Neural cell (in vitro differentiated cells): ENCODE data around the gene DGKB.

Source experiments
- EP300 ChIP-seq: fragments of 450-650 bp; conservative IDR thresholded peaks from 2 replicates; pipeline ENCODE4 v1.6.1; 2014; ENCODE audit warnings: antibody characterized with exemption, mild to moderate bottlenecking, moderate library complexity; ENCODE audit not compliant: poor library complexity, severe bottlenecking
- TF ChIP-seq, protein P1 (sequence below): IDR thresholded peaks from 2 replicates; pipeline ENCODE4 v1.6.1; 2012; ENCODE audit warnings: borderline replicate concordance

GRCh38 chr7:14191686-14192098, 710.9 kb downstream of the DGKB start:
- TF ChIP-seq, protein P1, sequence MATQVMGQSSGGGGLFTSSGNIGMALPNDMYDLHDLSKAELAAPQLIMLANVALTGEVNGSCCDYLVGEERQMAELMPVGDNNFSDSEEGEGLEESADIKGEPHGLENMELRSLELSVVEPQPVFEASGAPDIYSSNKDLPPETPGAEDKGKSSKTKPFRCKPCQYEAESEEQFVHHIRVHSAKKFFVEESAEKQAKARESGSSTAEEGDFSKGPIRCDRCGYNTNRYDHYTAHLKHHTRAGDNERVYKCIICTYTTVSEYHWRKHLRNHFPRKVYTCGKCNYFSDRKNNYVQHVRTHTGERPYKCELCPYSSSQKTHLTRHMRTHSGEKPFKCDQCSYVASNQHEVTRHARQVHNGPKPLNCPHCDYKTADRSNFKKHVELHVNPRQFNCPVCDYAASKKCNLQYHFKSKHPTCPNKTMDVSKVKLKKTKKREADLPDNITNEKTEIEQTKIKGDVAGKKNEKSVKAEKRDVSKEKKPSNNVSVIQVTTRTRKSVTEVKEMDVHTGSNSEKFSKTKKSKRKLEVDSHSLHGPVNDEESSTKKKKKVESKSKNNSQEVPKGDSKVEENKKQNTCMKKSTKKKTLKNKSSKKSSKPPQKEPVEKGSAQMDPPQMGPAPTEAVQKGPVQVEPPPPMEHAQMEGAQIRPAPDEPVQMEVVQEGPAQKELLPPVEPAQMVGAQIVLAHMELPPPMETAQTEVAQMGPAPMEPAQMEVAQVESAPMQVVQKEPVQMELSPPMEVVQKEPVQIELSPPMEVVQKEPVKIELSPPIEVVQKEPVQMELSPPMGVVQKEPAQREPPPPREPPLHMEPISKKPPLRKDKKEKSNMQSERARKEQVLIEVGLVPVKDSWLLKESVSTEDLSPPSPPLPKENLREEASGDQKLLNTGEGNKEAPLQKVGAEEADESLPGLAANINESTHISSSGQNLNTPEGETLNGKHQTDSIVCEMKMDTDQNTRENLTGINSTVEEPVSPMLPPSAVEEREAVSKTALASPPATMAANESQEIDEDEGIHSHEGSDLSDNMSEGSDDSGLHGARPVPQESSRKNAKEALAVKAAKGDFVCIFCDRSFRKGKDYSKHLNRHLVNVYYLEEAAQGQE = no peak
- no peak for TF ChIP-seq EP300
